H1 (cell line): ENCODE results near the gene UPP1. TPM values are rescaled to one million over a fixed set of nuclear protein-coding genes. Genes with fewer than 3 reads are reported as not detected.

ENCODE experiments used
- CHD7 ChIP-seq: fragments of 300-600 bp; sonication (generic); IDR thresholded peaks from 2 replicates; pipeline ENCODE4 v1.7.1; 2012; ENCODE audit warnings: low read length, moderate library complexity, mild to moderate bottlenecking, inconsistent platforms; ENCODE audit not compliant: insufficient replicate concordance
- HDAC2 ChIP-seq, 2 experiments: fragments of 300-600 bp in 1 of 2; sonication (generic) in 1 of 2; IDR thresholded peaks; 2 replicates each; pipeline ENCODE4 v1.6.1; 2011 to 2012; ENCODE audit warnings: low read depth in 2 of 2, low read length in 2 of 2, mild to moderate bottlenecking in 2 of 2, moderate library complexity in 2 of 2, borderline replicate concordance in 1 of 2, inconsistent platforms in 1 of 2
- KDM5A ChIP-seq: fragments of 200-600 bp; IDR thresholded peaks from 2 replicates; pipeline ENCODE4 v1.7.1; 2012; ENCODE audit warnings: mild to moderate bottlenecking, low read length, inconsistent platforms, mixed read lengths
- polyA plus RNA-seq, 7 experiments: library from polyadenylated mRNA; depleted of rRNA in 3 of 7; stranded (reverse) in 5 of 7; unstranded in 2 of 7; fragments of >200 nt in 5 of 7; fragments of 200-250 nt in 2 of 7; gene quantifications; 1 replicate in 5 of 7; 2 replicates in 1 of 7; 4 replicates in 1 of 7; pipeline versions ENCODE4 v1.2.1 to v1.2.3, GENCODE V29; 2011 to 2013; ENCODE audit warnings: missing spikeins in 2 of 7, mixed read lengths in 2 of 7
- total RNA-seq: library from RNA; stranded (reverse); fragmentation: NEBNext Ultra II Directional; extraction: Animal tissue kit (Norgen Biotek cat#: 25700); gene quantifications from 2 replicates; pipeline ENCODE4 v1.2.1, GENCODE V29; 2021

The UPP1 gene
- total and polyA plus RNA-seq, 2 of the 8 experiments (the other 6 are each of a cell fraction or from before 2014, with no cell fraction given) = 40.7 to 46.2 TPM

DNA sequence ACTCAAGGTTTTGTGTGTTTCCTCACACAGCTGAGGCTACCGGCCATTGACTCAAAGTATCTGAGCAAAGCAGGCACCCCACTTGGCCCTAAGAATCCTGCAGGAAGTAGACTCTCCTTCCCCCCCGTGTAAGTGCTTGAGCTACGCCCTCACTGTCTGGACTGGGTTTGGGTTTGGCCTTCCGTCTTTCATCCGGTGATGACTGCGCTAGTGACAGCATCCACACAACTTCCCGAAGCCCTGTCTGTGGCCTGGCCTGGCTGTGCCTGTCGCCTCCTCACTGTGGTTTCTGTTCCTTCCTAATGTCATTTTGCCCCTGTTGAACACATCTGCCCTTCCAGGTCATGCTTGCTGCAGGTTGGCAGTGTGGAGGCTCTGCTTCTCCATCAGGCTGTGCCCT lies 39.2 kb upstream of the UPP1 start (continued):
- TF ChIP-seq CHD7 (no peak), KDM5A (no peak), HDAC2 (IDR thresholded peaks at IDR 0.05; ENCODE audit: borderline replicate concordance in 1 of 2, low read depth in 2 of 2, low read length in 2 of 2) (no peak)
